GM19397 (cell line): ENCODE results near the gene CSRP3.

ENCODE experiments used
- ATAC-seq: cut with Tn5 transposase; IDR thresholded peaks from one replicate; pipeline ENCODE4 v1.9.1; 2021; ENCODE audit warnings: mild to moderate bottlenecking, moderate library complexity; ENCODE audit not compliant: unreplicated experiment

CSRP3 gene

GRCh38 chr11:19191530-19192169, 10.1 kb downstream of the CSRP3 start:
- ATAC-seq: no peak

- no peak for ATAC-seq
Measured at GRCh38 chr11:19187833-19188258, 13.9 kb downstream of the CSRP3 start.

GRCh38 chr11:19187114-19187832, 14.5 kb downstream of the CSRP3 start:
- ATAC-seq: no peak

GRCh38 chr11:19185516-19186052, 16.2 kb downstream of the CSRP3 start:
- ATAC-seq: no peak

GRCh38 chr11:19185036-19185435, 16.7 kb downstream of the CSRP3 start:
- ATAC-seq: no peak

GRCh38 chr11:19183646-19184045, 18.1 kb downstream of the CSRP3 start:
- no peak for ATAC-seq

GRCh38 chr11:19181531-19182261, 20.1 kb downstream of the CSRP3 start:
- ATAC-seq: no peak

- no peak for ATAC-seq
Measured at GRCh38 chr11:19176629-19177186, 25.1 kb downstream of the CSRP3 start.

- no peak for ATAC-seq
Measured at GRCh38 chr11:19173964-19174638, 27.7 kb downstream of the CSRP3 start.

- ATAC-seq: no peak
Measured at GRCh38 chr11:19173004-19173689, 28.6 kb downstream of the CSRP3 start.

GRCh38 chr11:19168090-19168489, 33.7 kb downstream of the CSRP3 start:
- ATAC-seq: no peak

- ATAC-seq: no peak
Measured at GRCh38 chr11:19164881-19165280, 36.9 kb downstream of the CSRP3 start.

- ATAC-seq: no peak
Measured at GRCh38 chr11:19164230-19164855, 37.4 kb downstream of the CSRP3 start.

- ATAC-seq: no peak
Measured at GRCh38 chr11:19163617-19164016, 38.2 kb downstream of the CSRP3 start.

- no peak for ATAC-seq
Measured at GRCh38 chr11:19162951-19163505, 38.8 kb downstream of the CSRP3 start.

GRCh38 chr11:19161651-19162050, 40.1 kb downstream of the CSRP3 start:
- ATAC-seq: no peak

GRCh38 chr11:19160847-19161246, 40.9 kb downstream of the CSRP3 start:
- no peak for ATAC-seq

- no peak for ATAC-seq
Measured at GRCh38 chr11:19156892-19157291, 44.9 kb downstream of the CSRP3 start.

GRCh38 chr11:19145319-19145718, 56.5 kb downstream of the CSRP3 start:
- ATAC-seq: no peak
